ENCODE measurements around the gene P2RX5.

The P2RX5 gene

DNA sequence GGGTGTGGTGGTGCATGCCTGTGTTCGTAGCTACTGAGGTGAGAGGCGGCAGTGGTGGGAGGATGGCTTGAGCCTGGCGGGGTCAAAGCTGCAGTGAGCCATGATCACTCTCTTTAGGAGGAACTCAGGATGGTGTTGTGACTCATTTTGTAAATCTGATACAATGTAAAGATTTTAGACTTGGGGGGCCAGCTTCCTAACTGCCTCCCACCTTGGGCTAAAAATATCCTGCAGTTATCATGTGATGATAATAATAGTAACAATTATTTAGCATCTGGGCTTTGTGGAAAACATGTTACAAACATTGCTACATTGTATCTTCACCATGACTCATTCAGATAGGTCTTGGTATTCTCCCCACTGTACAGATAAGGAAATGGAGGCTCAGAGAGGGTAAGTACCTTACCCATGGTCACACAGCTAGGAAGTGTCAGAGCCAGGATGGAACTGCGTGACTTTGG, 52.0 kb downstream of the P2RX5 start:
- Histone ChIP-seq H3K9me3 (ENCODE audit: control insufficient read depth in 1 of 2, low read length in 2 of 2) (no peaks in the 10 kb centered on the region), H3K27ac (ENCODE audit: low read depth, low read length) (no peak overlapping the region), H3K36me3 (ENCODE audit: control insufficient read depth in 1 of 2, insufficient read depth in 2 of 2, low read length in 2 of 2) (peaks cover 11 to 15% of the 10 kb centered on the region in 2 donors), H3K4me1 (ENCODE audit: control insufficient read depth in 1 of 2, insufficient read depth in 2 of 2, low read length in 2 of 2) (no peaks in the 10 kb centered on the region), H3K27me3 (ENCODE audit: control insufficient read depth in 1 of 2, insufficient read depth in 2 of 2, low read length in 2 of 2) (no peaks in the 10 kb centered on the region), H3K4me3 (ENCODE audit: low read depth in 1 of 2, low read length in 2 of 2) (no peak overlapping the region), H3K9ac (ENCODE audit: low read depth in 1 of 2, low read length in 2 of 2) (no peak overlapping the region)

DNA sequence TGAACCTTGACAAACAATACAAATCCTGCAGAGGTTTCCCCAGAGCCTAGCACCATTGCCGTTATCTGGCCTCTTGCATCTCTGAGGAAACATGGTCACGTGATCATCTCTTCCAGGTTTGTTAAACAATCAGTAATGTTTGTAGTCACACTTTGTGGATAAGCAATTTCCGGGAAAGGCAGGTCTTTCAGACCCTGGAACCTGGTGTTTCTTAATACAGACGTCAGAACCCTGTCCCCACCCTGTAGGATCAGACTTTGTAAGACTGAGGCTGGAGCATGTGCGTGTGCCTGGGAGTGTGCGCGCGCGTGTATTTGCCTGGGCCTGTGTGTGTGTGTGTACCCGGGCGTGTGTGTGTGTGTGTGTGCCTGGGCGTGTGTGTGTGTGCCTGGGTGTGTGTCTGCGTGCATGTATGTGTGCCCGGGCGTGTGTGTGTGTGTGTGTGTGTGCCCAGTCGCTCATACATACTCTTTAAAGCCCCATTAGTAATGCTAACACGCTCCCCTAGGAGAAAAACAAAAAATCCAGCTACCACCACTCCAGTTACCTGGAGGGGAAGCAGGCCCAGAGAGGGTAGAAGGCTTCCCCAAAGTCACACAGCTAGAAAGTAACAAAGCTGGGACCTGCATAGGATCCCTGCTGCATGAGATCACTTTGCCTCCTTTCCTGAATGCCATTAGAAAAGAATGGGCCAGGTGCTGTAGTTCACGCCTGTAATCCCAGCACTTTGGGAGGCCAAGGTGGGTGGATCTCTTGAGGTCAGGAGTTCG, 54.1 kb downstream of the P2RX5 start:
- H3K9me3 ChIP-seq (ENCODE audit: control insufficient read depth in 1 of 2, low read length in 2 of 2) = no peaks in the 10 kb centered on the region
- no peak overlapping the region for H3K27ac ChIP-seq (ENCODE audit: low read depth, low read length)
- H3K4me3 ChIP-seq (ENCODE audit: low read depth in 1 of 2, low read length in 2 of 2) = no peak overlapping the region
- no peak overlapping the region for H3K9ac ChIP-seq (ENCODE audit: low read depth in 1 of 2, low read length in 2 of 2)
- H3K4me1 ChIP-seq (ENCODE audit: control insufficient read depth in 1 of 2, insufficient read depth in 2 of 2, low read length in 2 of 2) = peaks cover 0 to 4% of the 10 kb centered on the region in 2 donors
- H3K27me3 ChIP-seq (ENCODE audit: control insufficient read depth in 1 of 2, insufficient read depth in 2 of 2, low read length in 2 of 2) = no peaks in the 10 kb centered on the region
- peaks cover 3 to 8% of the 10 kb centered on the region in 2 donors for H3K36me3 ChIP-seq (ENCODE audit: control insufficient read depth in 1 of 2, insufficient read depth in 2 of 2, low read length in 2 of 2)

DNA sequence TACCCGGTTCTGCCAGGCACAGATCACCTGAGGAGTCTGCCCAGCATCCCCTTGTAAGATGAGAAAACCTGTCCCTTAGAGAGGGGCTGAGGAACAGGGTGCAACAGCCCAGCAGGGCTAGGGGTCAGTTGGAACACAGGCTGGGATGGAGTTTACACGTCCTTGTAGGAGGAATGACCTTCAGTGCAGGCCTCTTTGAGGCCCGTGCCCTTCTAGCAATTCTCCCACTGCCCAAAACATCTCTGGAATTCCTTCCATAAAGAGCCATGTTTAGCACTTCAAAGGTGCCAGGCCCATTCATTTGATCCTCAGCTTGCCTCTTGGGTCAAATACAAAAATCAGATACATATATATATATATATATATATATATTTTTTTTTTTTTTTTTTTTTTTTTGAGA, 54.9 kb downstream of the P2RX5 start:
- no peak overlapping the region for H3K4me3 ChIP-seq (ENCODE audit: low read depth in 1 of 2, low read length in 2 of 2)
- H3K9ac ChIP-seq (ENCODE audit: low read depth in 1 of 2, low read length in 2 of 2) = no peak overlapping the region
- H3K4me1 ChIP-seq (ENCODE audit: control insufficient read depth in 1 of 2, insufficient read depth in 2 of 2, low read length in 2 of 2) = peaks cover 0 to 4% of the 10 kb centered on the region in 2 donors
- H3K27me3 ChIP-seq (ENCODE audit: control insufficient read depth in 1 of 2, insufficient read depth in 2 of 2, low read length in 2 of 2) = no peaks in the 10 kb centered on the region
- H3K9me3 ChIP-seq (ENCODE audit: control insufficient read depth in 1 of 2, low read length in 2 of 2) = no peaks in the 10 kb centered on the region
- no peak overlapping the region for H3K27ac ChIP-seq (ENCODE audit: low read depth, low read length)
- peaks cover 0 to 6% of the 10 kb centered on the region in 2 donors for H3K36me3 ChIP-seq (ENCODE audit: control insufficient read depth in 1 of 2, insufficient read depth in 2 of 2, low read length in 2 of 2)

DNA sequence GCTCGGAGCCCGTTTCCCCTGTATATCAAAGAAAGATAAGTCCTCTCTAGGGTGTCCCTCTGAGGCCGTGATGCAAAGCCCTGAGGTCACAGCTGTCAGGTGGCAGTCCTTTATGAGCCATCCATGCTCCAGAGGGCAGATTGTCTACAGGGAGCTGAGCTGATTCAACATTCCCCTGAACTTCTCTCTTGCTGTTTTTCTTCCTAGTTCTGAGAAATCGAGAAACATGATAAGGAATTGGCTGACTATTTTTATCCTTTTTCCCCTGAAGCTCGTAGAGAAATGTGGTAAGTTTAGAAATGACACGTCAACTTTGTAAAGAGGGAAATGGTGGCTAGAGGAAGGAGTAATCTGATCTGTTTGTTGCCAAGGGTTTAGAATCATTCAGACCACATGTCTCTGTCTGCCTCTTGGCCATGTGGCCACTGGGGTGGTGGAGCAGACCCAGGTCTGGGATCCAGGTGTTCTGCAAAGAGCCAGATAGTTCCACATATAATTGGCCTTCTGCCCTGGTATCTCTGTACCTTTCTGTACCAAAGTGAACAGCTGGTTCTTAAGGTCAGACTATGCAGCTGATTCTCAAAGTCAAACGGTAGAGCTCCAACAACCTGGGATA, 55.9 kb downstream of the P2RX5 start:
- Histone ChIP-seq H3K27ac (ENCODE audit: low read depth, low read length) (no peak overlapping the region), H3K4me1 (ENCODE audit: control insufficient read depth in 1 of 2, insufficient read depth in 2 of 2, low read length in 2 of 2) (peaks cover 0 to 4% of the 10 kb centered on the region in 2 donors), H3K9me3 (ENCODE audit: control insufficient read depth in 1 of 2, low read length in 2 of 2) (no peaks in the 10 kb centered on the region), H3K9ac (ENCODE audit: low read depth in 1 of 2, low read length in 2 of 2) (no peak overlapping the region), H3K27me3 (ENCODE audit: control insufficient read depth in 1 of 2, insufficient read depth in 2 of 2, low read length in 2 of 2) (no peaks in the 10 kb centered on the region), H3K36me3 (ENCODE audit: control insufficient read depth in 1 of 2, insufficient read depth in 2 of 2, low read length in 2 of 2) (peaks cover 0 to 6% of the 10 kb centered on the region in 2 donors), H3K4me3 (ENCODE audit: low read depth in 1 of 2, low read length in 2 of 2) (no peak overlapping the region)

DNA sequence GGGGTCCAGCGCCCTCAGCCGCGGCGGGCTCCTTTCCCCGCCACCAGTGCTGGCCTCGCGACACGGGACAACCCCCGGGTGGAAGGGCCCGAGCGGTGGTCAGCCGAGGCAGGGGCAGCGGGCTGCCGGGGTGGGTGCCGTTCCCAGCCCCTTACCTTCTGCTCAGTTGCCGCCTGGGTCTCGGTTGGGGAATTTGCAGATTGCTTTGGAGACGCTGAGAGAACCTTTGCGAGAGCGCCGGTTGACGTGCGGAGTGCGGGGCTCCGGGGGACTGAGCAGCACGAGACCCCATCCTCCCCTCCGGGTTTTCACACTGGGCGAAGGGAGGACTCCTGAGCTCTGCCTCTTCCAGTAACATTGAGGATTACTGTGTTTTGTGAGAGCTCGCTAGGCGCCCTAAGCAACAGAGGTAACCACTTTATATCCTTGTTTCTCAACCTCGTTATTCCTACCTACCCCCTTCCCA, 59.0 kb downstream of the P2RX5 start:
- H3K9ac ChIP-seq (ENCODE audit: low read depth in 1 of 2, low read length in 2 of 2) = peak overlapping the region; percentile 72 to 75
- H3K36me3 ChIP-seq (ENCODE audit: control insufficient read depth in 1 of 2, insufficient read depth in 2 of 2, low read length in 2 of 2) = peaks cover 3 to 8% of the 10 kb centered on the region in 2 donors
- H3K27me3 ChIP-seq (ENCODE audit: control insufficient read depth in 1 of 2, insufficient read depth in 2 of 2, low read length in 2 of 2) = no peaks in the 10 kb centered on the region
- H3K9me3 ChIP-seq (ENCODE audit: control insufficient read depth in 1 of 2, low read length in 2 of 2) = no peaks in the 10 kb centered on the region
- peak overlapping the region; percentile 97 for H3K27ac ChIP-seq (ENCODE audit: low read depth, low read length)
- peak overlapping the region; percentile 88 to 91 for H3K4me3 ChIP-seq (ENCODE audit: low read depth in 1 of 2, low read length in 2 of 2)
- peaks cover 0 to 8% of the 10 kb centered on the region in 2 donors for H3K4me1 ChIP-seq (ENCODE audit: control insufficient read depth in 1 of 2, insufficient read depth in 2 of 2, low read length in 2 of 2)

DNA sequence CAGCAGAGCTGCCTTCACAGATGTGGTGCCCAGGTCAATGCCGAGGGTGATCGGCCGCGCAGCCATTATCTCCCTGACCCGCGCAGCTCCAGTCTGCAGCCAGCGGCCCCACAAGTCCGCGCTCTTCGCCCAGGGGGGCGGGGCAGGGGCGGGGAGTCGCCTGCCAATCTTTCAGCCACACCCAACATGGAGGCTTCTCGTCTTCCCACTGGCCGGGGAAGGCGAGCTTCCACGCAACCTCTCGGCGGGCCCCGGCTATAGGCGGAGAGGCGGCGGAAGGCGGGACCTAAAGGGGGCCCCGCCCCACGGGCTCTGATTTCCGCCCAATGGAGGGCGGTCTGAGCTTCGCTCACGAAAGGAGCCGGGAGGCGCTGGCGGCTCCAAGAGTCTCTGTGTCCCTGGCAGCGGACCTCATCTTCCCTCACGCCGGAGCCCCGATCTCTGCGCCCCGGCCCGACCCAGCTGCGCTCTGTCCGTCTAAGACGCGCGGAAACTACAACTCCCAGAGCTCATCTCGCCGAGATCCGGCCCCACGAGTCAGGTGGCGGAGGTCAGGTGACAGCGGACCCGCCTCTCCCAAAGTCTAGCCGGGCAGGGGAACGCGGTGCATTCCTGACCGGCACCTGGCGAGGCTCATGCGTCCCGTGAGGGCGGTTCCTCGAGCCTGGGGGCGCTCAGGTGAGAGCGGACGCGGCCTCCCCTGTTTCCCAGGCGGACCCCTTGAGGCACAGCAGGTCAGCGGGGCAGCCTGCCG, 59.6 kb downstream of the P2RX5 start, which contains the start of the genes CTNS and SHPK:
Gene CTNS (plus strand): TSS at position 607 of the 754 bp plus-strand sequence. CDS start 3,447 bp downstream, outside the sequence.
Gene SHPK (minus strand): TSS at position 97 of the 754 bp plus-strand sequence. CDS start 31 bp downstream, at position 66.
- no peaks in the 10 kb centered on the region for H3K27me3 ChIP-seq (ENCODE audit: control insufficient read depth in 1 of 2, insufficient read depth in 2 of 2, low read length in 2 of 2)
- H3K9me3 ChIP-seq (ENCODE audit: control insufficient read depth in 1 of 2, low read length in 2 of 2) = no peaks in the 10 kb centered on the region
- peak within 1 kb of the TSS; percentile 75 to 85 for H3K9ac ChIP-seq (ENCODE audit: low read depth in 1 of 2, low read length in 2 of 2)
- H3K27ac ChIP-seq (ENCODE audit: low read depth, low read length) = peak within 1 kb of the TSS; percentile 97
- H3K4me3 ChIP-seq (ENCODE audit: low read depth in 1 of 2, low read length in 2 of 2) = peak within 1 kb of the TSS; percentile 88 to 91
- H3K4me1 ChIP-seq (ENCODE audit: control insufficient read depth in 1 of 2, insufficient read depth in 2 of 2, low read length in 2 of 2) = peaks cover 0 to 8% of the 10 kb centered on the region in 2 donors
- peaks cover 3 to 8% of the 10 kb centered on the region in 2 donors for H3K36me3 ChIP-seq (ENCODE audit: control insufficient read depth in 1 of 2, insufficient read depth in 2 of 2, low read length in 2 of 2)

DNA sequence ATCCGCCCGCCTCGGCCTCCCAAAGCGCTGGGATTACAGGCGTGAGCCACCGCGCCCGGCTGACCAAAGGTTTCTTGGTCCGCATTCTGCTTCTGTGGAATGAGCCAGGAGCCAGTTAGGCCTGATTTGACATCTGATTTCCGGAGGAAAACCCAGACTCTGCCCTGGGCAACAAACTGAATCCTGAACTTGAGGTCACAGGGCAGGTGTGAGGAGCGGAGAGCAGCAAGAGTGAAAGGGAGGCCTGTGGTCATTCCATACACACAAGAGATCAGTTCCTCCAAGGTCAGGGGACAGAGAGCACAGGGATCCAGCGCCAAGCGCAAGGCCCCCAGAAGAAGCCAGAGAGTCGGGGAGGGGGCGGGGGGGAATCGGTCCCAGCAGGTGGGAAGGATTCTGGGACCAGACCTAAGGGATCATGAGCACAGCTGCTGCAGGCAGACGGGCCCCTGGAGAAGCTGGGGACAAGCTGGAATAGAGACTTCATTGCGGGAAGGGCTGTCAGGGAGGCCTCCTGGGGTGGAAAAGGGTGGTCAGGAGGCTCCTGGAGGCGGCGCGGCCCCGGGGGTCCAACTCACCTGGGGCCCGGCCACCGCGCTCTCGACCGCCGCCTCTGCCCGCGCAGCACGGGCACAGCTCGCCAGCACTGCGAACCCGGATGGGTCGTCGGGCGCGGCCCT, 60.3 kb downstream of the P2RX5 start:
- peak overlapping the region; percentile 75 to 85 for H3K9ac ChIP-seq (ENCODE audit: low read depth in 1 of 2, low read length in 2 of 2)

DNA sequence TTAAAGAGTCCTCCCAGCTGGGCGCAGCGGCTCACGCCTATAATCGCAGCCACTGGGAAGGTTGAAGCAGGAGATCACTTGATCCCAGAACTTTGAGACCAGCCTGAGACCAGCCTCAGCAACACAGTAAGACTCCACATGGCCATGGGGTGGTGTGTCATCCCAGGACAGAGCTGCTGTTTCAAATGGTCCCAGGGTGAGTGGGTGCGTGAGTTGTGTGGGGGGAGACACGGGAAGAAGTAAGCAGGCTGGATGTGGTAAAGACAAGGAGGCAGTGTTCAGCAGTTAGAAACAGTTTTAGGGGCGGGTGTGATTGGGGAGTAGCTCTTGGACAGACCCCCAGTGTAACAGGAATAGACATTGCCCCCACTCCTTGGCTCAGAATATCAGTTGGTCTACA, 63.7 kb downstream of the P2RX5 start:
- H3K9ac ChIP-seq (ENCODE audit: low read depth in 1 of 2, low read length in 2 of 2) = no peak overlapping the region
- H3K27me3 ChIP-seq (ENCODE audit: control insufficient read depth in 1 of 2, insufficient read depth in 2 of 2, low read length in 2 of 2) = no peaks in the 10 kb centered on the region
- H3K9me3 ChIP-seq (ENCODE audit: control insufficient read depth in 1 of 2, low read length in 2 of 2) = no peaks in the 10 kb centered on the region
- peaks cover 0 to 7% of the 10 kb centered on the region in 2 donors for H3K4me1 ChIP-seq (ENCODE audit: control insufficient read depth in 1 of 2, insufficient read depth in 2 of 2, low read length in 2 of 2)
- peaks cover 17 to 37% of the 10 kb centered on the region in 2 donors for H3K36me3 ChIP-seq (ENCODE audit: control insufficient read depth in 1 of 2, insufficient read depth in 2 of 2, low read length in 2 of 2)
- H3K27ac ChIP-seq (ENCODE audit: low read depth, low read length) = no peak overlapping the region
- H3K4me3 ChIP-seq (ENCODE audit: low read depth in 1 of 2, low read length in 2 of 2) = no peak overlapping the region

More for the DNA sequence above, 60.3 kb downstream of the P2RX5 start:
- H3K4me3 ChIP-seq (ENCODE audit: low read depth in 1 of 2, low read length in 2 of 2) = peak overlapping the region; percentile 88 to 91
- no peaks in the 10 kb centered on the region for H3K9me3 ChIP-seq (ENCODE audit: control insufficient read depth in 1 of 2, low read length in 2 of 2)
- peaks cover 0 to 8% of the 10 kb centered on the region in 2 donors for H3K4me1 ChIP-seq (ENCODE audit: control insufficient read depth in 1 of 2, insufficient read depth in 2 of 2, low read length in 2 of 2)
- peak overlapping the region; percentile 70 for H3K27ac ChIP-seq (ENCODE audit: low read depth, low read length)
- H3K27me3 ChIP-seq (ENCODE audit: control insufficient read depth in 1 of 2, insufficient read depth in 2 of 2, low read length in 2 of 2) = no peaks in the 10 kb centered on the region
- peaks cover 3 to 10% of the 10 kb centered on the region in 2 donors for H3K36me3 ChIP-seq (ENCODE audit: control insufficient read depth in 1 of 2, insufficient read depth in 2 of 2, low read length in 2 of 2)

DNA sequence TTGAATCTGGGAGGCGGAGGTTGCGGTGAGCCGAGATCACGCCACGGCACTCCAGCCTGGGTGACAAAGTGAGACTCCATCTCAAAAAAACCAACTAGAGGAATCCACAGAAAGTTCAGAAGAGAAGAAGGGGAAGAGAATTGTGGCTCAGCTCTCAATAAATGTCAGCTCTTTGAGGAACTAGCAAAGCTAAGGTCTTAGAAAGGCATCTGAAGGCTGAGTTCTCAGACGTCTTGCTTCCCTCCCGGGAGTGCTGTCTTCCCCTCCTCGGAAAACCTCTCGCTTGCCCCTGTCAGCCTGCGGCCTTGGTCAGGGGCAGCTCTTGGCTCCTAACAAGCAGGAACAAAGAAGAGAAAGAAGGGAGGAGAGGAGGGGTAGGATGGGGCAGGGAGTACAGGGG, 65.2 kb downstream of the P2RX5 start:
- H3K4me3 ChIP-seq (ENCODE audit: low read depth in 1 of 2, low read length in 2 of 2) = no peak overlapping the region
- no peaks in the 10 kb centered on the region for H3K27me3 ChIP-seq (ENCODE audit: control insufficient read depth in 1 of 2, insufficient read depth in 2 of 2, low read length in 2 of 2)
- no peak overlapping the region for H3K9ac ChIP-seq (ENCODE audit: low read depth in 1 of 2, low read length in 2 of 2)
- no peaks in the 10 kb centered on the region for H3K9me3 ChIP-seq (ENCODE audit: control insufficient read depth in 1 of 2, low read length in 2 of 2)
- peaks cover 17 to 43% of the 10 kb centered on the region in 2 donors for H3K36me3 ChIP-seq (ENCODE audit: control insufficient read depth in 1 of 2, insufficient read depth in 2 of 2, low read length in 2 of 2)
- peaks cover 0 to 5% of the 10 kb centered on the region in 2 donors for H3K4me1 ChIP-seq (ENCODE audit: control insufficient read depth in 1 of 2, insufficient read depth in 2 of 2, low read length in 2 of 2)
- no peak overlapping the region for H3K27ac ChIP-seq (ENCODE audit: low read depth, low read length)
